ENCODE data around the gene CACNA1S.

CACNA1S gene

GRCh38 chr1:201145816-201146215, 33.6 kb upstream of the CACNA1S start:
- H3K36me3 ChIP-seq (ENCODE audit: insufficient read depth, low read length), result peaks cover 97% of the 10 kb centered on the region
- peaks cover 4% of the 10 kb centered on the region for H3K4me1 ChIP-seq (ENCODE audit: insufficient read depth, low read length)
- H3K9ac ChIP-seq (ENCODE audit: low read length), result no peak overlapping the region
- H3K4me3 ChIP-seq (ENCODE audit: low read depth in 1 of 2, low read length in 2 of 2), result no peak overlapping the region
- H3K9me3 ChIP-seq (ENCODE audit: low read length), result no peaks in the 10 kb centered on the region
- no peak overlapping the region for H3K27ac ChIP-seq (ENCODE audit: low read depth, low read length)
- H3K27me3 ChIP-seq (ENCODE audit: control insufficient read depth in 1 of 2, insufficient read depth in 2 of 2, low read length in 2 of 2), result no peaks in the 10 kb centered on the region

- peaks cover 4% of the 10 kb centered on the region for H3K4me1 ChIP-seq (ENCODE audit: insufficient read depth, low read length)
- H3K9ac ChIP-seq (ENCODE audit: low read length), result no peak overlapping the region
- no peak overlapping the region for H3K4me3 ChIP-seq (ENCODE audit: low read depth in 1 of 2, low read length in 2 of 2)
- H3K27me3 ChIP-seq (ENCODE audit: control insufficient read depth in 1 of 2, insufficient read depth in 2 of 2, low read length in 2 of 2), result no peaks in the 10 kb centered on the region
- H3K9me3 ChIP-seq (ENCODE audit: low read length), result no peaks in the 10 kb centered on the region
- peaks cover 97% of the 10 kb centered on the region for H3K36me3 ChIP-seq (ENCODE audit: insufficient read depth, low read length)
- no peak overlapping the region for H3K27ac ChIP-seq (ENCODE audit: low read depth, low read length)
Observed at GRCh38 chr1:201145132-201145531, 32.9 kb upstream of the CACNA1S start.

DNA sequence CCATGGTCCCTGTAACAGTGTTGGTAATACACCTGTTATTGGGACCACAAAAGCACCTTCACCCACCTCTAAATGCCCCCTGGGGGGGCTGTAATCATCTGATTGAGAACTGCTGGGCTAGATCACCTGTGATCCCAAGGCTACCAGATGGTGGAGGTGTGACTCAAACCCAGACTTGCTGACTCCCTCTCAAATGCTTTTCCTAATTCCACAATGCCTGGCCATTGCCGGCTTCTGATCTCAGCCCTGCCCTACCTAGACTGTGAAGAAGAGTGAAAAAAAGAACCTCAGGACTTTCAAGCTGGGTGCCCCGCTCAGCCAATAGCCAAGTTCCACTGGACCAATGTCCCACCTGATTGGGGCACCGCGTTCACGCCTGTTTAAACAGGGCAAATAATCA, 32.5 kb upstream of the CACNA1S start:
- peaks cover 4% of the 10 kb centered on the region for H3K4me1 ChIP-seq (ENCODE audit: insufficient read depth, low read length)
- no peaks in the 10 kb centered on the region for H3K9me3 ChIP-seq (ENCODE audit: low read length)
- no peak overlapping the region for H3K4me3 ChIP-seq (ENCODE audit: low read depth in 1 of 2, low read length in 2 of 2)
- H3K27me3 ChIP-seq (ENCODE audit: control insufficient read depth in 1 of 2, insufficient read depth in 2 of 2, low read length in 2 of 2), result no peaks in the 10 kb centered on the region
- H3K27ac ChIP-seq (ENCODE audit: low read depth, low read length), result no peak overlapping the region
- H3K36me3 ChIP-seq (ENCODE audit: insufficient read depth, low read length), result peaks cover 97% of the 10 kb centered on the region
- no peak overlapping the region for H3K9ac ChIP-seq (ENCODE audit: low read length)

- no peaks in the 10 kb centered on the region for H3K9me3 ChIP-seq (ENCODE audit: low read length)
- H3K9ac ChIP-seq (ENCODE audit: low read length), result no peak overlapping the region
- peaks cover 4% of the 10 kb centered on the region for H3K4me1 ChIP-seq (ENCODE audit: insufficient read depth, low read length)
- H3K27ac ChIP-seq (ENCODE audit: low read depth, low read length), result no peak overlapping the region
- H3K4me3 ChIP-seq (ENCODE audit: low read depth in 1 of 2, low read length in 2 of 2), result no peak overlapping the region
- peaks cover 96% of the 10 kb centered on the region for H3K36me3 ChIP-seq (ENCODE audit: insufficient read depth, low read length)
- H3K27me3 ChIP-seq (ENCODE audit: control insufficient read depth in 1 of 2, insufficient read depth in 2 of 2, low read length in 2 of 2), result no peaks in the 10 kb centered on the region
Observed at GRCh38 chr1:201143726-201144635, 31.8 kb upstream of the CACNA1S start.

GRCh38 chr1:201142849-201143725, 30.9 kb upstream of the CACNA1S start:
- peaks cover 11% of the 10 kb centered on the region for H3K4me1 ChIP-seq (ENCODE audit: insufficient read depth, low read length)
- H3K9ac ChIP-seq (ENCODE audit: low read length), result no peak overlapping the region
- H3K27me3 ChIP-seq (ENCODE audit: control insufficient read depth in 1 of 2, insufficient read depth in 2 of 2, low read length in 2 of 2), result no peaks in the 10 kb centered on the region
- no peak overlapping the region for H3K27ac ChIP-seq (ENCODE audit: low read depth, low read length)
- H3K4me3 ChIP-seq (ENCODE audit: low read depth in 1 of 2, low read length in 2 of 2), result no peak overlapping the region
- peaks cover 87% of the 10 kb centered on the region for H3K36me3 ChIP-seq (ENCODE audit: insufficient read depth, low read length)
- H3K9me3 ChIP-seq (ENCODE audit: low read length), result no peaks in the 10 kb centered on the region

- Histone ChIP-seq H3K9ac (ENCODE audit: low read length) (no peak overlapping the region), H3K4me1 (ENCODE audit: insufficient read depth, low read length) (peaks cover 19% of the 10 kb centered on the region), H3K27ac (ENCODE audit: low read depth, low read length) (no peak overlapping the region), H3K4me3 (ENCODE audit: low read depth in 1 of 2, low read length in 2 of 2) (no peak overlapping the region), H3K36me3 (ENCODE audit: insufficient read depth, low read length) (peaks cover 79% of the 10 kb centered on the region), H3K27me3 (ENCODE audit: control insufficient read depth in 1 of 2, insufficient read depth in 2 of 2, low read length in 2 of 2) (no peaks in the 10 kb centered on the region), H3K9me3 (ENCODE audit: low read length) (no peaks in the 10 kb centered on the region)
Observed at GRCh38 chr1:201142011-201142848, 30.0 kb upstream of the CACNA1S start.

GRCh38 chr1:201141418-201141817, 29.2 kb upstream of the CACNA1S start:
- Histone ChIP-seq H3K27ac (ENCODE audit: low read depth, low read length) (no peak overlapping the region), H3K4me3 (ENCODE audit: low read depth in 1 of 2, low read length in 2 of 2) (no peak overlapping the region), H3K4me1 (ENCODE audit: insufficient read depth, low read length) (peaks cover 27% of the 10 kb centered on the region), H3K9me3 (ENCODE audit: low read length) (no peaks in the 10 kb centered on the region), H3K36me3 (ENCODE audit: insufficient read depth, low read length) (peaks cover 73% of the 10 kb centered on the region), H3K9ac (ENCODE audit: low read length) (no peak overlapping the region), H3K27me3 (ENCODE audit: control insufficient read depth in 1 of 2, insufficient read depth in 2 of 2, low read length in 2 of 2) (no peaks in the 10 kb centered on the region)

GRCh38 chr1:201140941-201141260, 28.7 kb upstream of the CACNA1S start:
- Histone ChIP-seq H3K27me3 (ENCODE audit: control insufficient read depth in 1 of 2, insufficient read depth in 2 of 2, low read length in 2 of 2) (no peaks in the 10 kb centered on the region), H3K27ac (ENCODE audit: low read depth, low read length) (no peak overlapping the region), H3K4me3 (ENCODE audit: low read depth in 1 of 2, low read length in 2 of 2) (no peak overlapping the region), H3K36me3 (ENCODE audit: insufficient read depth, low read length) (peaks cover 69% of the 10 kb centered on the region), H3K9me3 (ENCODE audit: low read length) (no peaks in the 10 kb centered on the region), H3K4me1 (ENCODE audit: insufficient read depth, low read length) (peaks cover 28% of the 10 kb centered on the region), H3K9ac (ENCODE audit: low read length) (no peak overlapping the region)

GRCh38 chr1:201140235-201140940, 28.2 kb upstream of the CACNA1S start:
- H3K9ac ChIP-seq (ENCODE audit: low read length), result no peak overlapping the region
- H3K9me3 ChIP-seq (ENCODE audit: low read length), result no peaks in the 10 kb centered on the region
- H3K4me1 ChIP-seq (ENCODE audit: insufficient read depth, low read length), result peaks cover 28% of the 10 kb centered on the region
- H3K36me3 ChIP-seq (ENCODE audit: insufficient read depth, low read length), result peaks cover 69% of the 10 kb centered on the region
- no peak overlapping the region for H3K27ac ChIP-seq (ENCODE audit: low read depth, low read length)
- H3K4me3 ChIP-seq (ENCODE audit: low read depth in 1 of 2, low read length in 2 of 2), result no peak overlapping the region
- no peaks in the 10 kb centered on the region for H3K27me3 ChIP-seq (ENCODE audit: control insufficient read depth in 1 of 2, insufficient read depth in 2 of 2, low read length in 2 of 2)

GRCh38 chr1:201139756-201140155, 27.5 kb upstream of the CACNA1S start:
- Histone ChIP-seq H3K4me3 (ENCODE audit: low read depth in 1 of 2, low read length in 2 of 2) (no peak overlapping the region), H3K4me1 (ENCODE audit: insufficient read depth, low read length) (peaks cover 28% of the 10 kb centered on the region), H3K36me3 (ENCODE audit: insufficient read depth, low read length) (peaks cover 69% of the 10 kb centered on the region), H3K9me3 (ENCODE audit: low read length) (no peaks in the 10 kb centered on the region), H3K9ac (ENCODE audit: low read length) (no peak overlapping the region), H3K27me3 (ENCODE audit: control insufficient read depth in 1 of 2, insufficient read depth in 2 of 2, low read length in 2 of 2) (no peaks in the 10 kb centered on the region), H3K27ac (ENCODE audit: low read depth, low read length) (no peak overlapping the region)
